ENCODE data around the gene APOL6.
"Not testable (repeated sequence)": the region's sequence is repeated elsewhere in the genome, so short reads cannot be mapped to it uniquely, and the experiment has no call there.

The APOL6 gene

DNA sequence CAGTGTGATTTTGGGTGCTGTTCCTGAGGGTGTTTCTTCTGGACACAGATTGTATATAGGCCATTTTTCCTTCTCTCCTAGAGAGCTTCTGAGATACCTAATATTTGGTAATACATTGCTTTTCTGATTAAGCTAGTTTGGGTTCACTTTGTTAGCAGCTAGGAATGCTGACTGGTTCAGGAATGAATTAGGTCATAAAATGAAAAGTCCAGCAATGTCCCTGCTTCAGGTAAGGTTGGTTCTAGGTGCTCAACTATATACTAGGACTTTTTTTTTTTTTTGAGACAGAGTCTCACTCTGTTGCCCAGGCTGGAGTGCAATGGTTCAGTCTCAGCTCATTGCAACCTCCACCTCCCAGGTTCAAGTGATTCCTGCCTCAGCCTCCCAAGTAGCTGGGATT lies 36.5 kb downstream of the APOL6 start:
- Histone ChIP-seq H3K36me3 (ENCODE audit: control insufficient read depth, insufficient read depth, low read length, severe bottlenecking) (no peaks in the 10 kb centered on the region), H3K27me3 (replicated peaks; ENCODE audit: control insufficient read depth, insufficient read depth, low read length) (no peaks in the 10 kb centered on the region), H3K4me3 (ENCODE audit: low read length) (no peak overlapping the region), H3K9ac (ENCODE audit: low read length) (no peak overlapping the region), H3K9me3 (ENCODE audit: control insufficient read depth, low read length) (no peaks in the 10 kb centered on the region), H3K4me1 (ENCODE audit: control insufficient read depth, insufficient read depth, low read length) (peaks cover 3% of the 10 kb centered on the region)
- no peak for DNase-seq (ENCODE audit: low read depth)

DNA sequence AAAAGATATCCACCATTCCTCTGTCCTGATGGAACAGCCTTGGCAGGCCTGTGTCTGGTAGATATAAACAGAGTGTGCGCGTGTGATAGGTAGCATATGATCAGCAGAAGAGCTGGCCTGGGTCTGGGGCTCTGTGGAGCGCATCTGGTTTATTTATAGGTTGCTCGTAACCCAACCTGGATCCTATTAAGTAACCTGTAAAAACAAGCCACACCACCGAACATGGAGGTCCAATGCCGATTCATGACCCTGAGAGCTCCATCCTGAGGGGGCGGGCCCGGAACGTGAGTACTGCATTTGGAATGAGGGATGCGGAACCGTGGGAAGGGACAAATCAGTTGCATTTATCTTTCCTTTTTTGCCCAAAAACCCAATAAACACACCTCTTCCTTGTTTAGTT lies 37.5 kb downstream of the APOL6 start:
- no peak for DNase-seq (ENCODE audit: low read depth)
- H3K27me3 ChIP-seq (replicated peaks; ENCODE audit: control insufficient read depth, insufficient read depth, low read length), result no peaks in the 10 kb centered on the region
- no peaks in the 10 kb centered on the region for H3K9me3 ChIP-seq (ENCODE audit: control insufficient read depth, low read length)
- H3K9ac ChIP-seq (ENCODE audit: low read length), result no peak overlapping the region
- no peaks in the 10 kb centered on the region for H3K36me3 ChIP-seq (ENCODE audit: control insufficient read depth, insufficient read depth, low read length, severe bottlenecking)
- H3K4me3 ChIP-seq (ENCODE audit: low read length), result no peak overlapping the region
- H3K4me1 ChIP-seq (ENCODE audit: control insufficient read depth, insufficient read depth, low read length), result peaks cover 3% of the 10 kb centered on the region

DNA sequence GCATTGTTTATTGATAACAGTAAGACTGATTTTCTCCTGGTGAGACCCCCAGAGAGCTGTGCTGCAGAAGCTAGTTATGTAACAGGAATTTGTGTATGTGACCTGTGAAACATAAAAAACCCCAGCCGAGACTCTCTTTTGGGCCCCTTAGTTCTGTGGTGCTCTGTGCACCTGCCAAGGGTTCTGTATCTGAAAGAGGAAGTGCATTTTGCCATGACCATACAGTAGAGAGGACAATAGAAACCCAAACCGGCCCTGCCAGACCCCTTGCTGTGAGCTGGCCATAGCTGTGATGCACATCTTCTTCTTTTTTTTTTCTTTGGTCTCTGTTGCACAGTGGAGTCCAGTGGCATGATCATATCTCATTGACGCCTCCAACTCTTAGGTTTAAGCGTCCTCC lies 38.1 kb downstream of the APOL6 start:
- DNase-seq (ENCODE audit: low read depth), result no peak
- no peaks in the 10 kb centered on the region for H3K9me3 ChIP-seq (ENCODE audit: control insufficient read depth, low read length)
- H3K27me3 ChIP-seq (replicated peaks; ENCODE audit: control insufficient read depth, insufficient read depth, low read length), result no peaks in the 10 kb centered on the region
- no peak overlapping the region for H3K4me3 ChIP-seq (ENCODE audit: low read length)
- H3K4me1 ChIP-seq (ENCODE audit: control insufficient read depth, insufficient read depth, low read length), result peaks cover 3% of the 10 kb centered on the region
- H3K9ac ChIP-seq (ENCODE audit: low read length), result no peak overlapping the region
- H3K36me3 ChIP-seq (ENCODE audit: control insufficient read depth, insufficient read depth, low read length, severe bottlenecking), result no peaks in the 10 kb centered on the region

DNA sequence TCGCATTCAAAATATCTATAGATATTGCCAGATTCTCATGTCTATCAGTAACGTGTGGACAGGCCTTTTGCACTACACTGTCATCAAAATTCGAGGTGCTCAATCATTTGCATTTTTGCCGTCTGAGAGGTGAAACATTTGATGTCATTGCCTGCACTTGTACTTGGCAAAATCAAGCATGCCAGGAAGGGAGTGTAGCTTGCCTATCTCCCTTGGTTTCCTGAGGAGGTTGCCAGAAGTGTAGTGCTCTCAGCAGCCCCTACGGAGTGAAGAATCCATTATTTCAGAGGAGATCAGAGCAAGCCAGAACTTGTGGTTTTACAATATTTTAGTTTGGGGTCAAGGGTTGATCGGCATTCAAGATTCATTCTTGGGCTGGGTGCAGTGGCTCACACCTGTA lies 39.2 kb downstream of the APOL6 start:
- Histone ChIP-seq H3K9ac (ENCODE audit: low read length) (no peak overlapping the region), H3K36me3 (ENCODE audit: control insufficient read depth, insufficient read depth, low read length, severe bottlenecking) (no peaks in the 10 kb centered on the region), H3K9me3 (ENCODE audit: control insufficient read depth, low read length) (no peaks in the 10 kb centered on the region), H3K27me3 (replicated peaks; ENCODE audit: control insufficient read depth, insufficient read depth, low read length) (no peaks in the 10 kb centered on the region), H3K4me3 (ENCODE audit: low read length) (no peak overlapping the region), H3K4me1 (ENCODE audit: control insufficient read depth, insufficient read depth, low read length) (peaks cover 3% of the 10 kb centered on the region)
- no peak for DNase-seq (ENCODE audit: low read depth)

DNA sequence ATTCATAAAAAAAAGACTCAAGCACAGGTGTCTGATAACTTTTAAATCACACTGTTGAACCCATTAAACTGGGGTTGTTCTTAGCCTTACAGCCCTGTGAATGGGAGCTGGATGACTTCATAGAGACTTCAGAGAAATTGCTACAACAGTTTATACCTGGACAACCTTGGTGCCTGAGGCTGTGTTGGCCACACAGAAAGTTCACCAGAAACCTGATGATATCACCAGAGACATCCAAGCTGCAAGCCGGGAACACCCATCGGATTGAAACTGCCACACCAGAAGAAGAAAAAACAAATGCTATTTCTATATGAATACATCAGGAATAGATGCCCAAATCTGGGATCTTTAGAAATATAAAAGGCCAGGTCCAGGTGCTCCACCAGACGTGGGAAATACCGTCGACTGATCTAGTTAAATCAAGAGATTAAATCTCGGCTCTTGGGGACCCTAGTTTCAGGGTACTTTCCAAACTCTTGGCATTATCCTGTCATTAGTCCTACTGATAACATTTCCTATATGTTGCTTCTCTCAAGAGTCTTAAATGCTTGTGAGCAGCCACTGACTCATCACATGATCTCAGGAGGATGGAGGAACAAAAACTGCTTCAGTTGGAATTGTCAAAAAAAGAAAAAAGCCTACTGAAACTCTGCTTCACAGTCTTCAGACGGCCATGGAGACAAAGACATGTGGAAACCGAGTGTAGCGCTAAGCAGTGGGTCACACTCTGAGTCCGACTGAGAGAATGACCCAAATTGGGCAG lies 40.8 kb downstream of the APOL6 start:
- Histone ChIP-seq H3K4me3 (ENCODE audit: low read length) (no peak overlapping the region), H3K27me3 (replicated peaks; ENCODE audit: control insufficient read depth, insufficient read depth, low read length) (no peaks in the 10 kb centered on the region), H3K4me1 (ENCODE audit: control insufficient read depth, insufficient read depth, low read length) (peaks cover 3% of the 10 kb centered on the region), H3K9ac (ENCODE audit: low read length) (no peak overlapping the region), H3K9me3 (ENCODE audit: control insufficient read depth, low read length) (no peaks in the 10 kb centered on the region), H3K36me3 (ENCODE audit: control insufficient read depth, insufficient read depth, low read length, severe bottlenecking) (no peaks in the 10 kb centered on the region)
- no peak for DNase-seq (ENCODE audit: low read depth)

DNA sequence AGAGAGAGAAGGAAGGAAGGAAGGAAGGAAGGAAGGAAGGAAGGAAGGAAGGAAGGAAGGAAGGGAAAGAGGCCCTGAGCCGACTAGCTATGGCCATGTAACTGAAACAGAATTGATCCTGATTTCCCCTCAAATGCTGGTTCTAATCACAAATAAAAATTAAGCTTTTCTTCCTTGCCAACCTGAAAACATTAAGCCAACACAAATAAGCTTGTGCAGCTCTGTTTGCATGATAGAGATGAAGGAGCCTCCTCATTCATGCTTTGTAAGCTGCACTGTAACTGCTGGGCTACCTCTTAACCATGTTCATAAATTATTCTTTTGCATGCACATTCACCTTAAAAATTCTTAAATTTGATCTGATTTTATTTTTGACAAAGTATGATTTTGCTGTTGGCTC lies 41.8 kb downstream of the APOL6 start:
- H3K4me3 ChIP-seq (ENCODE audit: low read length), result no peak overlapping the region

DNA sequence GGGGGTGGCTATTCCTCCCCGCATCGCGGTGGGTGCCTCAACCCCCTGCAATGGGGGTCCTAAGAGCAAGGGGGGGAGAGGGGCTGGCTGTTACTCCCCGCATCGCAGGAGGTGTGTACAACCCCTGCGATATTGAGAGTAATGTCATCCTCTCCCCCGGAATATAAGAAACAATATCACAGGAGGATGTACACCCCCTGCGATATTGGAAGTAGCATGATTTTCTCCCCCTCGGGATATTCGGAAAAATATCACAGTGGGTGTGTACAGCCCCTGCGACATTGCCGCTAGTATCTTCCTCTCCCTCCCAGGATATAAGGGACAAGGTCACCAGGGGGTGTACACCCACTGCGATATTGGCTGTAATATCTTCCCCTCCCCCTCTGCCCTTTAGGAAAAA lies 47.0 kb downstream of the APOL6 start:
- no peak overlapping the region for H3K4me3 ChIP-seq (ENCODE audit: low read length)
- no peaks in the 10 kb centered on the region for H3K9me3 ChIP-seq (ENCODE audit: control insufficient read depth, low read length)
- no peaks in the 10 kb centered on the region for H3K27me3 ChIP-seq (replicated peaks; ENCODE audit: control insufficient read depth, insufficient read depth, low read length)

More for the DNA sequence above, 41.8 kb downstream of the APOL6 start:
- Histone ChIP-seq H3K4me1 (ENCODE audit: control insufficient read depth, insufficient read depth, low read length) (no peaks in the 10 kb centered on the region), H3K27me3 (replicated peaks; ENCODE audit: control insufficient read depth, insufficient read depth, low read length) (no peaks in the 10 kb centered on the region), H3K9ac (ENCODE audit: low read length) (no peak overlapping the region), H3K36me3 (ENCODE audit: control insufficient read depth, insufficient read depth, low read length, severe bottlenecking) (no peaks in the 10 kb centered on the region), H3K9me3 (ENCODE audit: control insufficient read depth, low read length) (no peaks in the 10 kb centered on the region)
- DNase-seq (ENCODE audit: low read depth), result no peak

DNA sequence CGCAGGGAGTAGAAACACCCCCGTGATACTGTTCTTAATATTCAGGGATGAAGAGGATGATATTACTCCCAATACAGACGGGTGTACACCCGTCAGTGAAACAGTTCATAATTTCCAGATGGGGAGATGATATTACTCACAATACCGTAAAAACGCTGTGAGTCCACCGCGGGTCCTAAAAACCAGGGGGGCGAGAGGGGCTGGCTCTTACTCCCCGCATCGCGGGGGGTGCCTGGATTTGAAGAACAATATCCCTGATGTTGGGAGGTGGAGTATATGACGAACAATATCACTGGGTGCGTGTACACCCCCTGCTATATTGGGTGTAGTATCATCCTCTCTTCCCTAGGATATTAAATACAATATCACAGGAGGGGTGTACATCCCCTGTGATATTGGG lies 48.9 kb downstream of the APOL6 start:
- no peak for DNase-seq (ENCODE audit: low read depth)
- Histone ChIP-seq H3K4me3 (ENCODE audit: low read length) (no peak overlapping the region), H3K4me1 (ENCODE audit: control insufficient read depth, insufficient read depth, low read length) (no peaks in the 10 kb centered on the region), H3K9me3 (ENCODE audit: control insufficient read depth, low read length) (no peaks in the 10 kb centered on the region), H3K27me3 (replicated peaks; ENCODE audit: control insufficient read depth, insufficient read depth, low read length) (no peaks in the 10 kb centered on the region), H3K36me3 (ENCODE audit: control insufficient read depth, insufficient read depth, low read length, severe bottlenecking) (no peaks in the 10 kb centered on the region), H3K9ac (ENCODE audit: low read length) (no peak overlapping the region)

More for the DNA sequence above, 47.0 kb downstream of the APOL6 start:
- Histone ChIP-seq H3K36me3 (ENCODE audit: control insufficient read depth, insufficient read depth, low read length, severe bottlenecking) (no peaks in the 10 kb centered on the region), H3K4me1 (ENCODE audit: control insufficient read depth, insufficient read depth, low read length) (no peaks in the 10 kb centered on the region), H3K9ac (ENCODE audit: low read length) (no peak overlapping the region)
- no peak for DNase-seq (ENCODE audit: low read depth)

DNA sequence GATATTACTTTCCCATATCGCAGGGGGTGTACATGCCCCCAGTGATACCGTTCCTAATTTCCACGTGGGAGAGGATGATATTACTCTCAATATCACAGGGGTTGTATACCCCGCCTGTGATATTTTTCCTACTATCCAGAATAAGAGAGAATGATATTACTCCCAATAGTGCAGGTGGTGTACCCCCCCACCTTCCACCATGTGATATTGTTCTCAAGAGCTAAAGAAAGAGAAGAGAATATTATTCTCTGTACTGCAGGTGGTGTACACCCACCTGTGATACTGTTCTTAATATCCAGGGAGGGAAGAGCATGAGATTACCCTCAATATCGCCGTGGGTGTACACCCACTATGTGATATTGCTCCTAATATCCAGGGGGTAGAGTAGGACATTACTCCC lies 51.6 kb downstream of the APOL6 start:
- H3K27me3 ChIP-seq (replicated peaks; ENCODE audit: control insufficient read depth, insufficient read depth, low read length); H3K4me1 ChIP-seq (ENCODE audit: control insufficient read depth, insufficient read depth, low read length); H3K9me3 ChIP-seq (ENCODE audit: control insufficient read depth, low read length); DNase-seq (ENCODE audit: low read depth); H3K36me3 ChIP-seq (ENCODE audit: control insufficient read depth, insufficient read depth, low read length, severe bottlenecking); H3K4me3 ChIP-seq (ENCODE audit: low read length); H3K9ac ChIP-seq (ENCODE audit: low read length): not testable (repeated sequence)

DNA sequence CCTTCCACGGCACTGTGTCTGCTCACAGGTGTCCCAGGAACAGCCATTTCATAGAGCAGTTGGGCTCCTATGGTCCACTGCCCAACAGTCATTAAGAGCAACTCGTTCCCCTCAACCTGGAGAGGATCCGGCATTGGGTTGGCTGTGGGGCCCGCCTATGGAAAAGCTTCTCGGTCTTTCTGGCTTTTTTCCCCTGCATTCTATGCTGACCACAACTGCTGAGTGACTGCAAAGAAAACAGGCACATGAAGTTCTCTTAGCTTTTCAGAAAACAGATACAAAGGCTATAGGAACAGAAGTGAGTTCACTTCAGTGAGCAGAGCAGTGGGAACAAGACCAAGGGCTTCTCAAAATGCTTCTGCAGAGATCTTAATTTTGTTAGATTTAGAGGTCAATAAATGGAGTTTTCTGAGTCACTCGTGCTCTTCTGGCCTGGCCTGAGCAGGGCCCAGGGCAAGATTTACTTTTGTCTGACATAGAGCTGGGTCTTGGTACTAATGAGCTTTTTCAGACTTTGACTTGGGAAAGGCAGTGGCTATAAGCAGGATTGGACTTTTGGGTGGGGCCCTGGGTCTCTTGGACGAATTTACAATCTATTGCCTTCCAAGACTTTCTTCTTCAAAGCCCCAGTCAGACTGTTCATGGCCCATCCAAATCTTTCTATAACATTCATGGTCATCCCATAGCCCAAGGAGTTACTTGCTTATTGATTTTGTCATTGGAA lies 55.8 kb downstream of the APOL6 start:
- Histone ChIP-seq H3K9ac (ENCODE audit: low read length) (no peak overlapping the region), H3K9me3 (ENCODE audit: control insufficient read depth, low read length) (no peaks in the 10 kb centered on the region), H3K36me3 (ENCODE audit: control insufficient read depth, insufficient read depth, low read length, severe bottlenecking) (no peaks in the 10 kb centered on the region), H3K27me3 (replicated peaks; ENCODE audit: control insufficient read depth, insufficient read depth, low read length) (no peaks in the 10 kb centered on the region), H3K4me1 (ENCODE audit: control insufficient read depth, insufficient read depth, low read length) (peaks cover 3% of the 10 kb centered on the region), H3K4me3 (ENCODE audit: low read length) (no peak overlapping the region)
- peak; percentile 30 for DNase-seq (ENCODE audit: low read depth)

DNA sequence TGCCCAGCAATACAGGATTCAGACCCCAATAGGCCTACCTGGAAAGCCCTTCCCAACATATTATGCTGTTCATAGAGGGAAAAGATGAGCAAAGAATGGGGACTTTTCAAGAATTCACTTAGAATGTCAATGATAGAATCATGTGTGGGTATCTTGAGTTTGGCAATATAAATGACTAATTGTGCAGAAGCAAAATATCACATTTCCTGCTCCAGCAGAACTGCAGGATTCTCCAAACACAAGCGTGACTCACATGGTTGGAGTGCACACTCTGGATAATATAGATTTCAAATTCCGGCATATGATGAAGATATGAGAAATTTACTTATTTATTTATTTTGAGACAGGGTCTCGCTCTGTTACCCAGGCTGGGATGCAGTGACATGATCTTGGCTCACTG lies 56.9 kb downstream of the APOL6 start:
- peaks cover 3% of the 10 kb centered on the region for H3K4me1 ChIP-seq (ENCODE audit: control insufficient read depth, insufficient read depth, low read length)
- H3K27me3 ChIP-seq (replicated peaks; ENCODE audit: control insufficient read depth, insufficient read depth, low read length), result no peaks in the 10 kb centered on the region
- no peaks in the 10 kb centered on the region for H3K36me3 ChIP-seq (ENCODE audit: control insufficient read depth, insufficient read depth, low read length, severe bottlenecking)
- no peak overlapping the region for H3K4me3 ChIP-seq (ENCODE audit: low read length)
- DNase-seq (ENCODE audit: low read depth), result peak; percentile 85
- no peak overlapping the region for H3K9ac ChIP-seq (ENCODE audit: low read length)
- no peaks in the 10 kb centered on the region for H3K9me3 ChIP-seq (ENCODE audit: control insufficient read depth, low read length)
